Sigmoid colon (tissue), 7 donors: Measurements from ENCODE around the gene VHLL. TPM values are rescaled to one million over a fixed set of nuclear protein-coding genes. Genes with fewer than 3 reads are reported as not detected.
"Not testable (repeated sequence)": the region's sequence is repeated elsewhere in the genome, so short reads cannot be mapped to it uniquely, and the experiment has no call there.

ENCODE experiments used
- DNase-seq: peaks from one replicate; pipeline ENCODE4 v3.0.0-alpha.2; 2019
- H3K27ac ChIP-seq, 4 donors: fragments of 200-600 bp; sonication (generic); one replicate each; pipeline ENCODE4 v1.5.1; 2016 to 2019; ENCODE audit warnings: mild to moderate bottlenecking in 1 of 4
- H3K27me3 ChIP-seq, 3 donors: fragments of 200-600 bp; sonication (generic); one replicate each; pipeline ENCODE4 v1.5.1; 2019; ENCODE audit warnings: mild to moderate bottlenecking in 1 of 3
- H3K36me3 ChIP-seq, 4 donors: fragments of 200-600 bp; sonication (generic); one replicate each; pipeline ENCODE4 v1.5.1; 2016 to 2019
- H3K4me1 ChIP-seq, 4 donors: fragments of 200-600 bp; sonication (generic); one replicate each; pipeline ENCODE4 v1.5.1; 2017 to 2019
- H3K4me3 ChIP-seq, 4 donors: fragments of 200-600 bp; sonication (generic); one replicate each; pipeline ENCODE4 v1.5.1; 2017 to 2019; ENCODE audit warnings: mild to moderate bottlenecking in 2 of 4, moderate library complexity in 1 of 4
- H3K9me3 ChIP-seq, 4 donors: fragments of 200-600 bp in 3 of 4; sonication (generic) in 3 of 4; one replicate each; pipeline versions ENCODE4 v1.5.1 to v1.6.1; 2013 to 2019
- CTCF ChIP-seq, 4 experiments: fragments of 450-650 bp in 3 of 4; fragments of 200-600 bp in 1 of 4; IDR thresholded peaks; one replicate each; pipeline ENCODE4 v1.5.1; 2016 to 2019; ENCODE audit warnings: antibody characterized with exemption in 4 of 4, mild to moderate bottlenecking in 3 of 4, moderate library complexity in 2 of 4
- EP300 ChIP-seq, 4 donors: sonication (generic); formaldehyde crosslinking; IDR thresholded peaks; one replicate each; pipeline ENCODE4 v1.6.1; 2017; ENCODE audit warnings: antibody characterized with exemption in 4 of 4
- POLR2A ChIP-seq, 2 donors: fragments of 450-650 bp; IDR thresholded peaks; one replicate each; pipeline ENCODE4 v1.6.1; 2016; ENCODE audit warnings: antibody characterized with exemption in 2 of 2, mild to moderate bottlenecking in 2 of 2, moderate library complexity in 2 of 2
- POLR2AphosphoS5 ChIP-seq, 4 donors: sonication (generic); formaldehyde crosslinking; IDR thresholded peaks; one replicate each; pipeline ENCODE4 v1.6.1; 2017; ENCODE audit warnings: antibody characterized with exemption in 4 of 4
- WGBS, 2 donors: extraction: QIAGEN DNeasy Blood & Tissue Kit; methylation state at CpG; one replicate each; pipeline ENCODE4 v1.1.7; 2013; 5-methylcytosine and 5-hydroxymethylcytosine counted together
- intact Hi-C: fragments of 100-400 bp; cut with DNase I; formaldehyde crosslinking; loops from one replicate; pipeline ENCODE4 v1.15.1; 2023
- polyA plus RNA-seq, 3 donors: library from polyadenylated mRNA; stranded (reverse); fragments of 200-250 nt; gene quantifications; one replicate each; pipeline ENCODE4 v1.2.3, GENCODE V29; 2013
- total RNA-seq, 4 donors: library from RNA; depleted of rRNA; stranded (reverse); fragments of >200 nt; gene quantifications; one replicate each; pipeline ENCODE4 v1.1.0, GENCODE V29; 2016
- donor health status: healthy with polysubstance abuse.
- donor health status: Bipolar disorder and iron deficiency.
- donor health status: healthy.

The VHLL gene
- total RNA-seq (not detected), polyA plus RNA-seq (not detected)

GRCh38 chr1:156298852-156299357 is at the start of gene VHLL:
TSS of gene VHLL (minus strand) at chr1:156299307. CDS start at chr1:156299189, 118 bp downstream.
- Histone ChIP-seq H3K27me3 (no peaks in the 10 kb centered on the region), H3K9me3 (no peaks in the 10 kb centered on the region), H3K27ac (no peak within 1 kb of the TSS), H3K4me1 (peaks cover 0 to 20% (median 18%) of the 10 kb centered on the region in 4 donors), H3K4me3 (no peak within 1 kb of the TSS), H3K36me3 (peaks cover 0 to 8% (median 0%) of the 10 kb centered on the region in 4 donors)
- DNase-seq = no peak
- WGBS, 2 donors = 94 to 95% methylated on average over 19 of the region's 19 CpGs
- TF ChIP-seq CTCF (IDR thresholded peaks at IDR 0.05) = no peak
- no peak for TF ChIP-seq EP300 (IDR thresholded peaks at IDR 0.05)
- no peak for TF ChIP-seq POLR2A (IDR thresholded peaks at IDR 0.05)
- TF ChIP-seq POLR2AphosphoS5 (IDR thresholded peaks at IDR 0.05) = no peak
- intact Hi-C loops = no loop called here

- H3K27ac ChIP-seq = no peak overlapping the region
- H3K36me3 ChIP-seq = no peaks in the 10 kb centered on the region
- DNase-seq = no peak
- TF ChIP-seq CTCF (IDR thresholded peaks at IDR 0.05) (no peak), POLR2AphosphoS5 (IDR thresholded peaks at IDR 0.05) (no peak), POLR2A (IDR thresholded peaks at IDR 0.05) (no peak), EP300 (IDR thresholded peaks at IDR 0.05) (no peak)
- intact Hi-C loops = no loop called here
- H3K4me3 ChIP-seq = no peak overlapping the region
- WGBS, 2 donors = 88 to 91% methylated on average over 4 of the region's 4 CpGs
- no peaks in the 10 kb centered on the region for H3K27me3 ChIP-seq
- H3K4me1 ChIP-seq = no peaks in the 10 kb centered on the region
- no peaks in the 10 kb centered on the region for H3K9me3 ChIP-seq
Observed at GRCh38 chr1:156347331-156347730, 48.2 kb upstream of the VHLL start.

DNA sequence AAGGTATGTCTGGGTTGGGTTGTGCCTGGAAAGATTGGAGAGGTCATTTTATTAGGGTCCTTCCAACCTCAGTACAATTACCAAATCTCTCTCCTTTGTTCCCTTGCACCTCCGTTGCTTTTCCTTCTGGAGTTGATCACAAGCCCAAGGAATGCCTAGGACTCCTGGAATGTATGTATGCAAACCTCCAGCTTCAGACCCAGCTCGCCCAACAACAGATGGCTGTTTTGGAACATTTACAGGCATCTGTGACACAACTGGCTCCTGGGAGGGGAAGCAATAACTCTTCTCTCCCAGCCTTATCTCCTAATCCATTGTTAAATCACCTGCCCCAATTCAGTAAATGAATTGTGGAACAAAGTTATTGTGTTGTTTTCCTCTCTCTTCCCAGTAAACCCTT is 47.5 kb upstream of the VHLL start:
- no peak overlapping the region for H3K27ac ChIP-seq
- WGBS, 2 donors = 15 to 49% methylated on average over 2 of the region's 2 CpGs
- H3K4me1 ChIP-seq = no peaks in the 10 kb centered on the region
- no peak overlapping the region for H3K4me3 ChIP-seq
- no peak for TF ChIP-seq EP300 (IDR thresholded peaks at IDR 0.05)
- no peak for TF ChIP-seq POLR2A (IDR thresholded peaks at IDR 0.05)
- TF ChIP-seq POLR2AphosphoS5 (IDR thresholded peaks at IDR 0.05) = no peak
- H3K27me3 ChIP-seq = no peaks in the 10 kb centered on the region
- intact Hi-C loops = no loop called here
- no peak for DNase-seq
- H3K36me3 ChIP-seq = no peaks in the 10 kb centered on the region
- no peaks in the 10 kb centered on the region for H3K9me3 ChIP-seq

GRCh38 chr1:156346035-156346434 is 46.9 kb upstream of the VHLL start:
- H3K36me3 ChIP-seq, H3K4me1 ChIP-seq, H3K27me3 ChIP-seq, DNase-seq, H3K27ac ChIP-seq, H3K9me3 ChIP-seq, intact Hi-C loops, H3K4me3 ChIP-seq: not testable (repeated sequence)
- 92 to 95% methylated on average over 2 of the region's 2 CpGs for WGBS, 2 donors

GRCh38 chr1:156344409-156344808 is 45.3 kb upstream of the VHLL start:
- DNase-seq = no peak
- Histone ChIP-seq H3K4me1 (no peaks in the 10 kb centered on the region), H3K4me3 (no peak overlapping the region), H3K36me3 (no peaks in the 10 kb centered on the region), H3K27me3 (no peaks in the 10 kb centered on the region), H3K9me3 (no peaks in the 10 kb centered on the region), H3K27ac (no peak overlapping the region)
- TF ChIP-seq CTCF (IDR thresholded peaks at IDR 0.05) = no peak
- TF ChIP-seq POLR2AphosphoS5 (IDR thresholded peaks at IDR 0.05) = no peak
- TF ChIP-seq POLR2A (IDR thresholded peaks at IDR 0.05) = no peak
- no peak for TF ChIP-seq EP300 (IDR thresholded peaks at IDR 0.05)
- intact Hi-C loops = no loop called here
- WGBS, 2 donors = 81 to 90% methylated on average over 3 of the region's 3 CpGs
